HepG2 (cell line): Measurements from ENCODE around the gene FMC1. TPM values are rescaled to one million over a fixed set of nuclear protein-coding genes. Genes with fewer than 3 reads are reported as not detected.

Experiments
- CCDC6 ChIP-seq: sonication (generic); formaldehyde crosslinking; IDR thresholded peaks from 2 replicates; pipeline ENCODE4 v1.8.1; 2022; ENCODE audit warnings: mild to moderate bottlenecking, missing genetic modification reagents, moderate library complexity
- FOXC1 ChIP-seq: sonication (generic); formaldehyde crosslinking; IDR thresholded peaks from 2 replicates; pipeline ENCODE4 v1.8.0; 2022; ENCODE audit warnings: mild to moderate bottlenecking, missing genetic modification reagents, borderline replicate concordance
- FOXO1 ChIP-seq: sonication (generic); formaldehyde crosslinking; IDR thresholded peaks from 2 replicates; pipeline ENCODE4 v1.4.0; 2020; ENCODE audit warnings: missing genetic modification reagents
- HIVEP1 ChIP-seq: sonication (generic); formaldehyde crosslinking; IDR thresholded peaks from 2 replicates; pipeline ENCODE4 v1.4.0; 2020; ENCODE audit warnings: mild to moderate bottlenecking, missing genetic modification reagents
- IKZF4 ChIP-seq: sonication (generic); formaldehyde crosslinking; IDR thresholded peaks from 2 replicates; pipeline ENCODE4 v1.5.1; 2020; ENCODE audit warnings: borderline replicate concordance, mild to moderate bottlenecking, low read depth, missing genetic modification reagents; ENCODE audit errors: not compliant biosample characterization
- KMT2B ChIP-seq: IDR thresholded peaks from 2 replicates; pipeline ENCODE4 v1.6.1; 2016; ENCODE audit warnings: missing genetic modification reagents, missing compliant biosample characterization
- SOX5 ChIP-seq: IDR thresholded peaks from 2 replicates; pipeline ENCODE4 v1.6.1; 2016; ENCODE audit warnings: borderline replicate concordance
- ZNF572 ChIP-seq: sonication (generic); formaldehyde crosslinking; IDR thresholded peaks from 2 replicates; pipeline ENCODE4 v1.5.1; 2020; ENCODE audit warnings: mild to moderate bottlenecking, missing genetic modification reagents
- polyA plus RNA-seq, 8 experiments: library from polyadenylated mRNA; depleted of rRNA in 3 of 8; stranded (reverse) in 7 of 8; unstranded in 1 of 8; fragments of >200 nt; fragmentation: Illumina TruSeq in 4 of 8; extraction: Trizol in 4 of 8; gene quantifications; 2 replicates each; pipeline versions ENCODE4 v1.2.1 to v1.2.3, GENCODE V29; 2011 to 2016; ENCODE audit warnings: low read depth in 4 of 8, missing spikeins in 1 of 8, mixed read lengths in 1 of 8; ENCODE audit not compliant: insufficient read depth in 1 of 8
- total RNA-seq, 5 experiments: library from RNA; depleted of rRNA; stranded (reverse); fragments of >200 nt; fragmentation: Illumina TruSeq; extraction: Trizol; gene quantifications; 2 replicates each; pipeline ENCODE4 v1.2.3, GENCODE V29; 2016; ENCODE audit warnings: low read depth in 1 of 5
- TF ChIP-seq, protein P1 (sequence below): IDR thresholded peaks from 2 replicates; pipeline ENCODE4 v1.6.1; 2016; ENCODE audit warnings: missing compliant biosample characterization, missing genetic modification reagents, borderline replicate concordance
- TF ChIP-seq, protein P2 (sequence below): IDR thresholded peaks from 2 replicates; pipeline ENCODE4 v1.6.1; 2016
- TF ChIP-seq, protein P3 (sequence below): sonication (generic); formaldehyde crosslinking; IDR thresholded peaks from one replicate; pipeline ENCODE4 v1.5.1; 2020; ENCODE audit warnings: mild to moderate bottlenecking, missing genetic modification reagents; ENCODE audit errors: not compliant biosample characterization
- TF ChIP-seq, protein P4 (sequence below): sonication (generic); formaldehyde crosslinking; IDR thresholded peaks from 2 replicates; pipeline ENCODE4 v1.5.1; 2020; ENCODE audit warnings: mild to moderate bottlenecking, missing genetic modification reagents, moderate library complexity

The FMC1 gene
- total and polyA plus RNA-seq, 2 of the 13 experiments (the other 11 are each of a cell fraction or from before 2014, with no cell fraction given) = 39.2 to 50.7 TPM

DNA sequence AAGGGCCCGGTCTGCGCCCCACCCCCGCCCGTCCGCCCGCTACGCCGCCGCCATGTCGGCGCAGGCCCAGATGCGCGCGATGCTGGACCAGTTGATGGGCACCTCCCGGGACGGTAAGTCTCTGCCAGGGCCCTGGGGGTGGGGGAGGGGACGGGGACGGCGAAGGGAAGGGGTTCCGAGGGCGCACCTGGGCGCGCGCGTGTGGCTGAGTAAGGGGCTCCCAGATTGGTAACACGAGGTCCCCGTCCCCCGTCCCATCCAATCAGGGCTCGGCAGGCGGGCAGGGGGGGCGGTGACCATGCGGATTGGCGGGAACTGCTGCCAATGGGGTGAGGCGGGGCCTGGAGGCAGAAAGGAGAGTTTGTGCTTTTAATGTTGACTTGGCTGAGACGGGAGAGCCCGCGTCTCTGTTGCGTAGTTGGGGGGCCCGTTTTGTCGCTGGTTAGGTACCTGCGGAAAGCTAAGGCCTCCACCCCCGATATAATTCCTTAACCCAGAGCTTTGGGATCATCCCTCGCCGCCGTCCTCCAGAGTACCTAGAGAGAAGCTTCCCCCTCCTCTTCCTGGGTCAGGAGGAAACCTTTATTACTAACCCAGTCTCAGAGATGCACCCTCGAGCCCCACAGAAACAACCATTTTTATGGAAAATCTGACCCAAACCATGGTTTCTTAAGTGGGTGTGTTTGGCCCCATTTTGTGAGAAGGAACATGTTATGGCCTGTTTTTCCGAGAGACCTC is 19.2 kb downstream of the FMC1 start (continued):
- TF ChIP-seq, protein P1, sequence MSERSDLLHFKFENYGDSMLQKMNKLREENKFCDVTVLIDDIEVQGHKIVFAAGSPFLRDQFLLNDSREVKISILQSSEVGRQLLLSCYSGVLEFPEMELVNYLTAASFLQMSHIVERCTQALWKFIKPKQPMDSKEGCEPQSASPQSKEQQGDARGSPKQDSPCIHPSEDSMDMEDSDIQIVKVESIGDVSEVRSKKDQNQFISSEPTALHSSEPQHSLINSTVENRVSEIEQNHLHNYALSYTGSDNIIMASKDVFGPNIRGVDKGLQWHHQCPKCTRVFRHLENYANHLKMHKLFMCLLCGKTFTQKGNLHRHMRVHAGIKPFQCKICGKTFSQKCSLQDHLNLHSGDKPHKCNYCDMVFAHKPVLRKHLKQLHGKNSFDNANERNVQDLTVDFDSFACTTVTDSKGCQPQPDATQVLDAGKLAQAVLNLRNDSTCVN (CRISPR knock-in tag) = 0 out of 2 replicates have a peak, but pooled peaks have one; percentile 29
- no peak for TF ChIP-seq IKZF4 (CRISPR knock-in tag)
- TF ChIP-seq KMT2B (CRISPR knock-in tag) = peak; percentile 73
- TF ChIP-seq ZNF572 (CRISPR knock-in tag) = no peak
- no peak for TF ChIP-seq HIVEP1 (CRISPR knock-in tag)
- TF ChIP-seq FOXC1 (CRISPR knock-in tag) = peak; percentile 14; the same call in 1 of the 2 replicates
- TF ChIP-seq CCDC6 (CRISPR knock-in tag) = 0 out of 2 replicates have a peak, but pooled peaks have one; percentile 46
- no peak for TF ChIP-seq FOXO1 (CRISPR knock-in tag)
- TF ChIP-seq, protein P2, sequence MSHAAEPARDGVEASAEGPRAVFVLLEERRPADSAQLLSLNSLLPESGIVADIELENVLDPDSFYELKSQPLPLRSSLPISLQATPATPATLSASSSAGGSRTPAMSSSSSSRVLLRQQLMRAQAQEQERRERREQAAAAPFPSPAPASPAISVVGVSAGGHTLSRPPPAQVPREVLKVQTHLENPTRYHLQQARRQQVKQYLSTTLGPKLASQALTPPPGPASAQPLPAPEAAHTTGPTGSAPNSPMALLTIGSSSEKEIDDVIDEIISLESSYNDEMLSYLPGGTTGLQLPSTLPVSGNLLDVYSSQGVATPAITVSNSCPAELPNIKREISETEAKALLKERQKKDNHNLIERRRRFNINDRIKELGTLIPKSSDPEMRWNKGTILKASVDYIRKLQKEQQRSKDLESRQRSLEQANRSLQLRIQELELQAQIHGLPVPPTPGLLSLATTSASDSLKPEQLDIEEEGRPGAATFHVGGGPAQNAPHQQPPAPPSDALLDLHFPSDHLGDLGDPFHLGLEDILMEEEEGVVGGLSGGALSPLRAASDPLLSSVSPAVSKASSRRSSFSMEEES (CRISPR knock-in tag) = peak; percentile 24; the same call in 1 of the 2 replicates
- TF ChIP-seq SOX5 (CRISPR knock-in tag) = peak; percentile 22; the same call in 1 of the 2 replicates
- TF ChIP-seq, protein P3, sequence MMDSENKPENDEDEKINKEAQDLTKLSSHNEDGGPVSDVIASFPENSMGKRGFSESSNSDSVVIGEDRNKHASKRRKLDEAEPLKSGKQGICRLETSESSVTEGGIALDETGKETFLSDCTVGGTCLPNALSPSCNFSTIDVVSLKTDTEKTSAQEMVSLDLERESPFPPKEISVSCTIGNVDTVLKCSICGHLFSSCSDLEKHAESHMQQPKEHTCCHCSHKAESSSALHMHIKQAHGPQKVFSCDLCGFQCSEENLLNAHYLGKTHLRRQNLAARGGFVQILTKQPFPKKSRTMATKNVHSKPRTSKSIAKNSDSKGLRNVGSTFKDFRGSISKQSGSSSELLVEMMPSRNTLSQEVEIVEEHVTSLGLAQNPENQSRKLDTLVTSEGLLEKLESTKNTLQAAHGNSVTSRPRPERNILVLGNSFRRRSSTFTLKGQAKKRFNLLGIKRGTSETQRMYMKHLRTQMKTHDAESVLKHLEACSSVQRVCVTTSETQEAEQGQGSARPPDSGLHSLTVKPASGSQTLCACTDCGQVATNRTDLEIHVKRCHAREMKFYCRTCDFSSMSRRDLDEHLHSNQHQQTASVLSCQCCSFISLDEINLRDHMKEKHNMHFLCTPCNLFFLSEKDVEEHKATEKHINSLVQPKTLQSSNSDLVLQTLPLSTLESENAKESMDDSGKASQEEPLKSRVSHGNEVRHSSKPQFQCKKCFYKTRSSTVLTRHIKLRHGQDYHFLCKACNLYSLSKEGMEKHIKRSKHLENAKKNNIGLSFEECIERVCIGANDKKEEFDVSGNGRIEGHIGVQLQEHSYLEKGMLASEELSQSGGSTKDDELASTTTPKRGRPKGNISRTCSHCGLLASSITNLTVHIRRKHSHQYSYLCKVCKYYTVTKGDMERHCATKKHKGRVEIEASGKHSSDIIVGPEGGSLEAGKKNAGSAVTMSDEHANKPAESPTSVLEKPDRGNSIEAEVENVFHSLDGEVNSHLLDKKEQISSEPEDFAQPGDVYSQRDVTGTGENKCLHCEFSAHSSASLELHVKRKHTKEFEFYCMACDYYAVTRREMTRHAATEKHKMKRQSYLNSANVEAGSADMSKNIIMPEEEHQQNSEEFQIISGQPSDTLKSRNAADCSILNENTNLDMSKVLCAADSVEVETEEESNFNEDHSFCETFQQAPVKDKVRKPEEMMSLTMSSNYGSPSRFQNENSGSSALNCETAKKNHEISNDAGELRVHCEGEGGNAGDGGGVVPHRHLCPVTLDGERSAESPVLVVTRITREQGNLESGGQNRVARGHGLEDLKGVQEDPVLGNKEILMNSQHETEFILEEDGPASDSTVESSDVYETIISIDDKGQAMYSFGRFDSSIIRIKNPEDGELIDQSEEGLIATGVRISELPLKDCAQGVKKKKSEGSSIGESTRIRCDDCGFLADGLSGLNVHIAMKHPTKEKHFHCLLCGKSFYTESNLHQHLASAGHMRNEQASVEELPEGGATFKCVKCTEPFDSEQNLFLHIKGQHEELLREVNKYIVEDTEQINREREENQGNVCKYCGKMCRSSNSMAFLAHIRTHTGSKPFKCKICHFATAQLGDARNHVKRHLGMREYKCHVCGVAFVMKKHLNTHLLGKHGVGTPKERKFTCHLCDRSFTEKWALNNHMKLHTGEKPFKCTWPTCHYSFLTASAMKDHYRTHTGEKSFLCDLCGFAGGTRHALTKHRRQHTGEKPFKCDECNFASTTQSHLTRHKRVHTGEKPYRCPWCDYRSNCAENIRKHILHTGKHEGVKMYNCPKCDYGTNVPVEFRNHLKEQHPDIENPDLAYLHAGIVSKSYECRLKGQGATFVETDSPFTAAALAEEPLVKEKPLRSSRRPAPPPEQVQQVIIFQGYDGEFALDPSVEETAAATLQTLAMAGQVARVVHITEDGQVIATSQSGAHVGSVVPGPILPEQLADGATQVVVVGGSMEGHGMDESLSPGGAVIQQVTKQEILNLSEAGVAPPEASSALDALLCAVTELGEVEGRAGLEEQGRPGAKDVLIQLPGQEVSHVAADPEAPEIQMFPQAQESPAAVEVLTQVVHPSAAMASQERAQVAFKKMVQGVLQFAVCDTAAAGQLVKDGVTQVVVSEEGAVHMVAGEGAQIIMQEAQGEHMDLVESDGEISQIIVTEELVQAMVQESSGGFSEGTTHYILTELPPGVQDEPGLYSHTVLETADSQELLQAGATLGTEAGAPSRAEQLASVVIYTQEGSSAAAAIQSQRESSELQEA (CRISPR knock-in tag) = no peak
- TF ChIP-seq, protein P4, sequence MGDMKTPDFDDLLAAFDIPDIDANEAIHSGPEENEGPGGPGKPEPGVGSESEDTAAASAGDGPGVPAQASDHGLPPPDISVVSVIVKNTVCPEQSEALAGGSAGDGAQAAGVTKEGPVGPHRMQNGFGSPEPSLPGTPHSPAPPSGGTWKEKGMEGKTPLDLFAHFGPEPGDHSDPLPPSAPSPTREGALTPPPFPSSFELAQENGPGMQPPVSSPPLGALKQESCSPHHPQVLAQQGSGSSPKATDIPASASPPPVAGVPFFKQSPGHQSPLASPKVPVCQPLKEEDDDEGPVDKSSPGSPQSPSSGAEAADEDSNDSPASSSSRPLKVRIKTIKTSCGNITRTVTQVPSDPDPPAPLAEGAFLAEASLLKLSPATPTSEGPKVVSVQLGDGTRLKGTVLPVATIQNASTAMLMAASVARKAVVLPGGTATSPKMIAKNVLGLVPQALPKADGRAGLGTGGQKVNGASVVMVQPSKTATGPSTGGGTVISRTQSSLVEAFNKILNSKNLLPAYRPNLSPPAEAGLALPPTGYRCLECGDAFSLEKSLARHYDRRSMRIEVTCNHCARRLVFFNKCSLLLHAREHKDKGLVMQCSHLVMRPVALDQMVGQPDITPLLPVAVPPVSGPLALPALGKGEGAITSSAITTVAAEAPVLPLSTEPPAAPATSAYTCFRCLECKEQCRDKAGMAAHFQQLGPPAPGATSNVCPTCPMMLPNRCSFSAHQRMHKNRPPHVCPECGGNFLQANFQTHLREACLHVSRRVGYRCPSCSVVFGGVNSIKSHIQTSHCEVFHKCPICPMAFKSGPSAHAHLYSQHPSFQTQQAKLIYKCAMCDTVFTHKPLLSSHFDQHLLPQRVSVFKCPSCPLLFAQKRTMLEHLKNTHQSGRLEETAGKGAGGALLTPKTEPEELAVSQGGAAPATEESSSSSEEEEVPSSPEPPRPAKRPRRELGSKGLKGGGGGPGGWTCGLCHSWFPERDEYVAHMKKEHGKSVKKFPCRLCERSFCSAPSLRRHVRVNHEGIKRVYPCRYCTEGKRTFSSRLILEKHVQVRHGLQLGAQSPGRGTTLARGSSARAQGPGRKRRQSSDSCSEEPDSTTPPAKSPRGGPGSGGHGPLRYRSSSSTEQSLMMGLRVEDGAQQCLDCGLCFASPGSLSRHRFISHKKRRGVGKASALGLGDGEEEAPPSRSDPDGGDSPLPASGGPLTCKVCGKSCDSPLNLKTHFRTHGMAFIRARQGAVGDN = 0 out of 2 replicates have a peak, but pooled peaks have one; percentile 4
